Measurements from ENCODE around the gene MYO18A.
"Not testable (repeated sequence)": the region's sequence is repeated elsewhere in the genome, so short reads cannot be mapped to it uniquely, and the experiment has no call there.

Gene MYO18A

DNA sequence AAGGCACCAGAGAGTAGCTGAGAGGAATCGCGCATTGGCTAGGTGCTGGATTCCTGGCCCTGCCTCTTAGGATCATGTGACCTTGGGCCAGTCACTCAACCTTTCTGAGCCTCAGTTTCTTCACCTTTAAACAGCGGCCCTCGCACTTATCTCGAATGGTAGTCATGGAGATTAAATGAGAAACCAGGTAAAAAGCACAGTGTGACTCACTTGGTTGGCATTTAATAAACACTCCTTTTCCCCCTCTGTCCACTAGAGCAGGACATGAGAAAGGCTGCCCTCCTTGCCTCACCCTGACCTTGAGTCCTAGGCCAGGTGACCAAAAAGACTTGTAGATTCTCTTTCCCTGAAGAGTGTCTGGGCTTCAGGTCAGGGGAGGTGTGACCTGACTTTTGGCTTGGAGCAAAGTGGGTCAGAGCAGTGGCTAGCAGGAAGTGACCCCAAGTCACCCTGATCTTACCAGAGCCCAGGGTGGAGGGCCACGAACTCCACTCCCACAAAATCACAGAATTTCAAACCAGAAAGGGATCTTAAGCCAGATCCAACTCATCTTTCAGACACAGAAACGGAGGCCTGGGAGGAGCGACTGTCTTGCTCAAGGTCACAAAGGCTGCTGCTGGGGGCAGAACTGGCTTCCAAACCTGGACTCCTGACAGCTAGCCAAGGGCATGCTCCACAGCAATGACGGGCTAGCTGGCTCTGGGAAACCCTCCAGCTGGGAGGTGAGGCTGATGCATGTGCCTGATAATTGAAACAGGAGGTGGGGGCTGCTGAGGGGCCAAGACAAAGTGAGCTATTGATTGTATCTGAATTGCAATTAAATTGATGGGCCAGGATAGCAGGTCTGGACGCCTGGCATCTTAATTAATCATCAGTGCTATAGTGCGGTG lies 72.0 kb downstream of the MYO18A start:
- no peak for DNase-seq (ENCODE audit: low read depth)

DNA sequence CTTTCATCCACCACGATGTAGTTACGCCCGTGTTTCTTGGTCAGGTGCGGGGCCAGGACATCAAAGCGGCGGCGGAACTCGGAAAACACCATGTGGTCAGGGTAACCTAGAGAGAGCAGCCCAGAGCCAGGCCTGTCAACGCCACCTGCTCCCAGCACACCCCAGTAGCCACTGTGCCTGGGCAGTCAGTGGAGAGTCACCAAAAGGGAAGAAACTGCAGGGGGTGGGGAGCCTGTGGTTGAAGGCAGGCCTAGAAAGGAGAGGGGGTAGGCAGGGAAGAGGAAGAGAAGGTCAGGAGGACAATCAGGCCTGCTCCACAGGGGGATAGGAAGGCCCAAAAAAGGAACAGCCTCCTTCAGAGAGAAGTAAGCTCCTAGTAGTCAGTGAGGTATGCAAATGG lies 73.1 kb downstream of the MYO18A start:
- DNase-seq (ENCODE audit: low read depth), result no peak

DNA sequence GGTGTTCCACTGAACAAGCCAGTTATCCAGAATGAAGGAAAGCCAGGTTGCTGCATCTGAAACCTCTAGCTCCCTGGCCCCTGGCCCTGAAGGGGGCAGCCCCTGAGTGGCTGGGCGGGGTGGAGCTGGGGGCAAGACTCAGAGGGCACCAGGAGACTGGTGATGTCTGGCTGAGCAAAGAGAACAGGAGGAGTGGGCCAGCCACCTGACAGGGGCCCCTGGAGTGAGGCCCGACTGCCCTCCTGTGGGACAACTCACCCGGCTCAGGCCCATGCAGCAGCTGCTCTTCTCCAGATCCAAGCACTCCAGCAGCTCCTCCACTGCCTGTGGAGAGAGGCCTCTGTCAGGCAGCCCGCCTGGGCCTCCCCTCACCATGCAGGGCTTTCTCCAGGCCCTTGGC lies 76.9 kb downstream of the MYO18A start:
- DNase-seq (ENCODE audit: low read depth), result no peak

DNA sequence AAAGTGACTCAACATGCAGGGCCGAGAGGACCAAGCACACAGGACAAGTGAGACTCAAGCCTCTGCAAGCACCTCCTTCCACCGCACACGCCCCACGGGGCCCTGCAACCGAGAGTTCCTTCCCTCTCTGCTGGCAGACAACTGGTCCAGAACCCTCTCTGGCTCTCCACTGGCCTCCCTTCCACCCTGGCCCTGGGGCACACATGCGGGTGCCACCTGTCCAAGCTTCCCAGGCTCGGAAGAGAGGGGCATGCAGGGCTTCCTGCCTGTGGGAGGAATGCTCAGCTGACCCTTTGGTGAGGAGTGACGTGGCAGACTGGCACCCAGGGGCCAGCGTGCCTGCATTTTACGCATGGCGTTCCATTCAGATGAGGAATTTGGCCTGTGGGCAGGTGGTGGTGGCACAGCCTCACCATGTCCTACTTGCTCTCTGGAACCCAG lies 77.4 kb downstream of the MYO18A start:
- no peak for DNase-seq (ENCODE audit: low read depth)

DNA sequence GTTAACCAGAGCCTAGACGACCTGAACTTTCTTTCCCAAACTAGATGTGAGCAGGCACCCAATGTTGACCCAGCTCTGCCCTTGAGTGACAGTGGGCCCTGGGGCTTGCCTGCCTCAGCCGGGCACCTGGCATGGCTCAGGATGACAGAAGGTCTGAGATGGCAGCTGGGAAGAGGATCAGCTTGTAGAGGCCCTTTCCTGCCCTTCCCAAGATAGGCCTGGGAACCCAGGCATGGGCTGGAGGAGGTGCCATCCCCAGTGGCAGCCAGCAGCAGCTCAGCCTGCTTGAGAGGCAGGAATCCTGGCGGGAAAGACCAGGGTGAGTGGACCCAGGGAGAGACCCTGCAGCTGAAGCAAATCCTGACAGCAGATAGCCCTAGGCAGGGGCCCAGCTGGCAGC lies 78.2 kb downstream of the MYO18A start:
- DNase-seq (ENCODE audit: low read depth), result no peak

DNA sequence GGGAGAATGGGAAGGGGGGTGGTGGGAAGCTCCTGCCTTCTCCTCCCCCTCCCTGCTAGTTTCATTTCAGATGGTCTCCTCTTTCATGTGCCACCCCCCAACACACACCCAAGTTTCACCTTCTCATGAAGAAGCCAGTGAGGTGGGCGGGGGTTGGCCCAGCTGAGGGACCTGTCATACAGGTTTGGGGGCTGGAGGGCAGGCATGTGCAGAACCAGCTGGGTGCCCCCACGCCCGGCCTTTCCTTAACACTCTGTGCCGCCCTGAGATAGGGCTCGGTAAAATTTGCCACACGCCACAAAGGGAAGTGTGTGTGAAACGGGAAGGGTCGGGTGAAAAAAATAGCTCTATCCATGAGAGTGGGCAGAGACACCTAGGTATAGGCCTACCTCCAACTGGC lies 79.9 kb downstream of the MYO18A start:
- DNase-seq (ENCODE audit: low read depth), result no peak

DNA sequence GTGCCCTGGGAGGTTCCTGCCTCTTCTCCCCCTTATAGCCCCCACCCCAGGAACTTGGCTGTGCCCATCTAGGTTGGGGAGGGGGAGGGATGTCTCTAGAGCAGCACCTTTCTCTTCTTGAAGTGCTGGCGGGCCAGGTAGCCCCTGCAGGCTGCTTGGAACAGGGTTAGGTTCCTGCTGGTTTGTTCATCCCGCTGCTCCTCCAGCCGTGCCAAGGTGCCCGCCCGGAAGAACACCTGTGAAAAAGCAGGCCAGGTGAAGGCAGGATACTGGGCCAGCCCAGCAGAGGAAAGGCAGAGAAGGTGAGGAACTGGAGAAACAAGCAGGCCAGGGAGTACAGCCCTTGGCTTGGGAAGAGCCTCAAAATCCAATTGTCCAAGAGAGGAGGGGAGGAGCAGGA lies 80.7 kb downstream of the MYO18A start:
- no peak for DNase-seq (ENCODE audit: low read depth)

DNA sequence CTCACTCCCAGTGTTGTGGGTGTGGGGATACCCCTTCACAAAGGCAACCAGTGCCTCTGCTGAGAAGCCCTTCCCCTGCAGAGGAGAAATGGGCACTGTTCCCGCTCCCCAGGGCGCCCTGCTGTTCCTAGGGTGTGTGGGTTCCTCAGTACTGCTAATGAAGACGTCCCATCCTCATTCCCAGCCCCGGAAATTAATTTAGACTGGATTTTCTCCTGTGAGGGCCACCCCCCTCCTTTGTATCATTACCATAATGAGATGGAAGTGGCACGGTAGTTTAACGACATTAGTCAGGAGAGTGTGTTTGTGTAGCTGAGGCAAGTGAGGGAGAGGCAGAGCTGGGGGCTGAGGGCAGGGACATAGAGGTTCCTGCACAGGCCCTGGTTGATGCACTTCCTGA lies 84.1 kb downstream of the MYO18A start:
- DNase-seq (ENCODE audit: low read depth), result no peak

DNA sequence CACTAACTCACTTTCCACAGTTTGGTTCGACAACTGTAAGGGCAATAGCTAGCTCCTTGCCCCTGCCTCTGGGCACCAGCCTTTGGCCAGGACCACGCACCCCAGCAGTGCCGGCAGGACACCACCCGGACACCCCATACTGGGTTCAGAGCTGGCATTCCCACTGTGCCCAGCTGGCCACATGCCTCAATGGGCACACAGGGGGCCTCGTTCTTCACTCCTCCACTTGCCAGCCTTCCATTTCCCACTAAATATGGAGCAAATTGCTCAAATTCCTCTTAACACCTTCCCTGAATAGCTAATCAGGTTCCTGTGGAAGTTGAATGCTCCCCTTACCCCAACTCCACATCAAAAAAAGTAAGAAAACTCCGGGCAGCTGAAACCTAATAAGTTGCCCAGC lies 84.8 kb downstream of the MYO18A start:
- no peak for DNase-seq (ENCODE audit: low read depth)

DNA sequence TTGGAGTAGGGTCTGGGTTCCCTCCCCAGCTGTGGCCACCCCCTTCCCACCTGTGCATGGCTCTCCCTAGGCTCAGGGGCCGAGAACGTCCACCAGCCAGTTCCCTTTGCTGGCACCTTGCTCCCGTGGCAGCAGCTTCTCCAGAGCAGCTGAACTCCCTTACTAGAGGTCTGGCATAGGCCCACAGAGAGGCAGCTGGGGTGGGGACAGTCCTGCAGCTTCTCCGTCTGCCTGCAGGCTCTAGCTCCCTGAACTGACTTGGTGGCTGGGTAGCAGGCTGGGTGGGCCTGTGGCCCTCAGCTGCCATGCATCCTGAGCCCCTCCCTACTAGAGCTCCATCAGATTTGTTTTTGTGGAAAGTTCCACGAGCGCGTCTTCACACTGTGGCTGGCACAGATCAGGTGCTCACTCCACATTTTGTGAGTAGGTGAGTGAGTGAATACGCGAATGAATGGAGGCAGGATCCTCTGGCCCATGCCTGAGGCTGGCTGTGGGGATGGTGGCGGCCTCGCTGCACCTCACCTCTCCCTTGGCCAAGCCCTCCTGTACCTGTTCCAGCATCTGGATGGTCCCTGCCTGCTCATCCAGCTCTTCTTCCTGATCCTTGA lies 86.0 kb downstream of the MYO18A start:
- no peak for DNase-seq (ENCODE audit: low read depth)

DNA sequence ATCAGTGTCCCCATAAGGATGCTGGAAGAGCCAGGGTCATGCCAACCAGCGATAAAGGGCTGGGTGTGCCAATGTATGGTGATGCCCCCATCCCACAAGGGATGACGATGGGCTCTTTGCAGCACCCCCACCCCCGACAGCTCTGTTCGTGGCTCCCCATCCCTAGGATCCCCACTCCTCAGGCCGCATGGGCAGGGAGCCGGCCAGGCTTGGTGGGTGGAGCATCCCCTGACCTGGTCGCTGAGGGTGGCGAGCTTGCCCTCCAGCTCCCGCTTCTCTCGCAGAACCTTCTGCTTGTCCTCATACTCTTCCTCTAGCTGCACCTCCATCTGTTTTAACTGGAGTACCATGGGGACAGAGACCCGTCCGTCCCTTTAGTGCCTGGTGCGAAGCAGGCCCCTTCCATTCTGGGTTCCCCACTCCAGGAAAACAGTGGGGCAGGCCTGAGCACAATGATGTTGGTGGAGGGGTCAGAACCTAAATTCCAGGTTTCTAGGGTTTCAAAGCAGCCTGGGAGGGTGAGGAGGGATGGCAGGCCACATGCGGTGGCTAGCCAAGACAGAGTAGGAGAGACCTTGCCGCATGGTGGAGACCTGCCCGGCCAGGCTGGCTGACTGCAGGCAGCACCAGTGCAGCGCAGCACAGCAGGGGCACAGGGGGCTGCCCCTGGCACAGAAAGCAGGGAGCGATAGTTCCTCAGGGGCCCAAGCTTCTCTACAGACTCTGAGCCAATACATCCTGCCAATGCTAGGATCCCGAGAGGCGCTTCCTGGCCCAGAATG lies 86.9 kb downstream of the MYO18A start:
- DNase-seq (ENCODE audit: low read depth), result no peak

DNA sequence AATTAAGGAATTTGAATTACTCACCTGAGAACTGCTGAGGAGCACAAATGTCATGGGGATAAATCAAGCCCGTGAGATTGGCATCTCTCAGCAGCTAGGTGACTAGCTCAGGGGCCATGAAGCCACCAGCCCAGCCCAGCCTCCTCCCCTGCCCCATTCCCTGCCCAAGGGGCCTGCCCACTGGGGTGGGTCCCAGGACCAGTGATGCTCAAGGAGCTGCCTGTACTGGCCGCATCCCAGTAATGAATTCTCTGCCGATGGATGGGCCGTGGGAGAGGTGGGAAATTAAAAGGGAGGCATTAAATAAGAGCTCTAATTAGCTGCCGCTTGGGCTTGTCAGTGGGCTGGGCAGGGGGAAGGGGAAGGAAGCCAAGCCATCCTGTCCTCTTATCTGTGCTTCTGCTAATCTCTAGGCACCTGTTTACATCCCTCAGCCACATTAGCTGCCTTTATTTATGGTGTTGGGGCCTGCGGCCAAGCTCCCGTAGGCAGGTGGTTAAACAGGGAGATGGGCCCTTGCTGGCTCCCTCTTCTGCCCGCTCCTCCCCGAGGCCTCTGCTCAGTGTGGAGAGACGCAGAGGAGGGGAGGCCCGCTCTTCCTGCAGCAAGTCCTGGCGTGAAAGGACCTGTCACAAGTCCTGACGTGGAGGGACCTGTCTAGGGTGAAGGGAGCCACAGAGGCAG lies 88.5 kb downstream of the MYO18A start:
- no peak for DNase-seq (ENCODE audit: low read depth)

DNA sequence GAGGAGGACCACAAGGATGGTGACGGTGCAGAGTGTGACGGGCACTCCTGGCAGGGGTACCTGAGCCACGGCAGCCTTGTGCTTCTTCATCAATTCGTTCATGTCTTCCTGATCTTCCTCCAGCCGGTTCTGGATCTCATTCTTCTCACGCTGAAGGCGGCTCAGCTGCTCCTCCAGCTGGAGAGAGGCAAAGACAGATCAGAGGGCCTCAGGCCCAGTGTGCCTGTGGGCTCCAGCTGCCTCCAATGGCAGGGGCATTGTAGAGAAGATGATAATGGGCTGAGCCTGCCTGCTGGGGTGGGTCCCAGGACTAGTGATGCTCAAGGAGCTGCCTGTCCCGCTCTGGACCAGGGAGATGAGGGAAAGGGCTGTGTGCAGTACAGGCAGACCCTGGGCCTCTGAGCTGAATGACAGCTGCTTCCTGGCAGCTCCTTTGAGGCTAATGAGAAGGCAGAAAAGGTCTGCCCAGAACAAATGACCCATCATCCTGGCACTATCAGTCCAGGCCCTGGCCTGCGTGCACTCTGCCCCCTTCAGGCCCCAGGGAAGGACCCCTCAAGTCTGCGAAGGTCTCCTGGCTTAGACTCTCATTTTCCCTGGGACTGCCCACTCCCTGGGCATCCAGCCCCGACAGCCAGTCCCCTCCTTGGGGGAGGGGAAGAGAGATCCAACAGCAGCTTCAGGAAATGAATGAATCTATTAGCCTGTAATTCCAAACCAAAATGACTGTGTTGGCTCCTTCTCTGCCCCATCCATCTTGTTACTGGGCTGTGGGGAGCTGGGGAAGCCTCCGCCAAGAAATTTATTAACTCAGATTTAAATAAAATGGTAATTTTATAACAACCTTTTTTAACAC lies 89.2 kb downstream of the MYO18A start:
- DNase-seq (ENCODE audit: low read depth), result no peak

DNA sequence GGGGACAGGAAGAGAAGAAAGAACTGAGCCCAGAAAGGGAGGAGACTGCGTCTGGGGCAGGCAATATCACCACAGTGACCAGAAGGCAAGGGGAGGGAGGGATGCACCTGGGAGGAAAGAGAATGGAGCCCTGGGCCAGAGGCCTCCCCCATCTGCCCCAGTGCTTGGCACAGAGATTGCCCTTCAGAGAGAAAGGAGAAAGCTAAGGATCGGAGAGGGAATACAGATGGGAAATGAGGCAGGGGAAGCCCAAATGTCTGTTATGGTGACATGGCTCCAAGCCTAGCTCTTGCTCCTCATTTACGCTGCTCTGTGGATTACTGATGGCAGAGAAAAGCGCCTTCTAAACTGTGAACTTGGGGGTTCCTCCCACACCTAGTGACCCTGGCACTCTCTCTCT lies 90.1 kb downstream of the MYO18A start:
- DNase-seq (ENCODE audit: low read depth), result no peak

DNA sequence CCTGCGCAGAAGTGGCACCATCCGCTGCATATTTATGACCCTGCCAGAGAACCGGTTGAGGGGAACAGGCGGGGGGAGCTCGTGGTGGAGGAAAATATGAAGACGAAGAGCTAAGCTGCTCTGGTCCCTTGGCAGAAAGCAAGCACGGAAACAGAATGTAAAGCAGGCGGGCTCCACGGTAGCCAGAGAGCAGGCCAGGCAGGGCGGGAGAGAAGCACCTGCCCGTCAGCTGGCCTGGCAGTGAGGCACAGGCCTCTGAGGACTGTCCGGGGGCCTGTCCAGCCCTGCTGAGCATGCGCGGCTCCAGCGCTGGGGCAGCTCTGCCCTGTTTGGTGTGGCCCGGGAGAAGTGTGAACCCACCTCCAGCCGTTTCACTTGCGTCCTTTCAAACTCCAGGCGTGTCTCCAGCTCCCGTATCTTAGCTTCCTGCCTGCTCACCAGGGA lies 90.6 kb downstream of the MYO18A start:
- no peak for DNase-seq (ENCODE audit: low read depth)

DNA sequence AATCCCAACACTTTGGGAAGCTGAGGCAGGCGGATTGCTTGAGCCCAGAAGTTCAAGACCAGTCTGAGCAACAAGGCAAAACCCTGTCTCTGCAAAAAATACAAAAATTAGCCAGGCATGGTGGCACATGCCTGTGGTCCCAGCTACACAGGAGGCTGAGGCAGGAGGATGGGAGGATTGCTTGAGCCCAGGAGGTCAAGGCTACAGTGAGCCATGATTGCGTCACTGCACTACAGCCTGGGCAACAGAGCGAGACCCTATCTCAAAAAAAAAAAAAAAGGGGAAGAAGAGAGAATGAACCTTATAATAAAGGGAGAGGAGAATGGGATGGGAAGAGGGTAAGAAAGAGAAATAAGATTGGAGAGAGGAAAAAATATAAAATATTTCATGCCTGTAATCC lies 91.4 kb downstream of the MYO18A start:
- DNase-seq (ENCODE audit: low read depth), result not testable (repeated sequence)

DNA sequence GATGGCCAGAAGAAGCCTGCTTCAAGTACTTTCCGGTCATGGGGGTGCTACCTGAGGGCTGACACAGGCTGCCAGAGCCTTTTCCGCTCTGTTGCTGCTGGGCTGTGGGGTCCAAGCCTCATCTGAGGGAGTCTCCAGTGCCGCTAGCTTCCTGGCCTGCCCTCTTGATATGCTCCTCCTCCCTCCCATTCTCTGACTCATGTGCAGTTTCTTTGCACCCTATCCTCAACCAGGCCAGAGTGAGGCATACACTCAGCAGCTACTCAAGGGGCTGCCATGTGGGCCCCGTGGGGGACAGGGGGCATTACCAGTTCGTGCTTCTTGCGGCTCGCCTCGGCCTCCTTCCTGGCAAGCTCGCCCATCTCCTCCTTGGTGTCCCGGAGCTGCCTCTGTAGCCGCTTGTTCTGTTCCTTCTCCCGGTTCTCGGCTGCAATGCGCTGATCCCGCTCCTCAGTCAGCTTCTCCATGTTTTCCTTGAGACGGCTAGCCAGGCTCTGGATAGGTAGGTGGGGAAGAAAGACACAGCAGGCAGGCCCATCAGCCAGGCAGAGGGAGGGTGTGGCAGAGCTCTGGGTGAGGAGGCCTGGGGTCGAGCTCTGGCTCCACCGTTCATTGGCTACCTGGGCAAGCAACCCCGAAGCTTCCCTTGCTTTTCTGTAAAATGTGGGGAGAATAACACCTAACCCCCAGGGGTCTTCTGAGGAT lies 93.4 kb downstream of the MYO18A start:
- no peak for DNase-seq (ENCODE audit: low read depth)

DNA sequence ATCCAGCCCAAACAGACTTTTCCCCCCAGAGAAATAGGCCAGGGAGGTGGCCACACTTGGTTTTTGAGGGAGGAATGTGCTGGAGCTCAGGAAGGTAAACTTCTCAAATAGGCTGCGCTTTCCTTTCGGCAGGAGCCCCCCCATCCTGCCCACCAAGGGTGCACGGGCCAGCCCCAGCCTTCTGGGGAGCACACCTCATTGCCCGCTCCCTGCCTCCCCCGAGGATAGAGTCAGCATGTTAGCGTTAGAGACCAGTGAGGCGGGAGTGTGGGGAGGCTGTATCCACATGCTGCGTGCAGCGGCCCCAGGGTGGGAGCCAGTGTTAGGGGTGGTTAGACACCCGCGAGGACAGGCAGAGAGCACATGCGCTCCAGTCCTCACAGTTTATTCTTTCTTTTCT lies 95.0 kb downstream of the MYO18A start:
- DNase-seq (ENCODE audit: low read depth), result no peak

DNA sequence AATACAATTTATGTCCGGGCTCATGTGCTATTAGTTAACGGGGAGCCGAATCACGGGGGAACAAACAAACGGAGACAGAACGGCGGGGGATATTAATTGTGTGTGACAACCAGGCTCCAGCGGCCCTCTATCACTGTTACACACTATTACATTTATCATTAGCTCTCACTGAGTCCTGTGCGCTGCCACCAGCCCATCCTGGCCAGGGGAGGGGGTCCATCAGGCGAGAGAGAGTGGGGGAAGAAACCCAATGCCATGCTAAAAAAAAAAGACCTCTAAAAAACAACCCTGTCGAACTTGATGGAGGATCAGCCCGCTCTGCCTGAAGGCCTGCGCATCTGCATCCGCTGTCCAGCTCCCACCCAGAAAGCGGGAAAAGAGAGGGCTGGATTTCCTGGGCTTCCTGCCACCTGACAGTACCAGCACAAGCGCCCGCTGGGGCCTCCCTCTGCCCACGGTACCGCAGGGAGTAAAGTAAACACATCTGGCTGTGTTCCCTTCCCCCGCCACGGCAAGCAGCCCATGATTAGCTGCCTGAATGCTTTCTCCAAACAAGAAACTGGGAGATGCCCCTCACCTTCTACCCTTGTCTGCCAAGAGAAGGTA lies 95.6 kb downstream of the MYO18A start:
- DNase-seq (ENCODE audit: low read depth), result no peak

DNA sequence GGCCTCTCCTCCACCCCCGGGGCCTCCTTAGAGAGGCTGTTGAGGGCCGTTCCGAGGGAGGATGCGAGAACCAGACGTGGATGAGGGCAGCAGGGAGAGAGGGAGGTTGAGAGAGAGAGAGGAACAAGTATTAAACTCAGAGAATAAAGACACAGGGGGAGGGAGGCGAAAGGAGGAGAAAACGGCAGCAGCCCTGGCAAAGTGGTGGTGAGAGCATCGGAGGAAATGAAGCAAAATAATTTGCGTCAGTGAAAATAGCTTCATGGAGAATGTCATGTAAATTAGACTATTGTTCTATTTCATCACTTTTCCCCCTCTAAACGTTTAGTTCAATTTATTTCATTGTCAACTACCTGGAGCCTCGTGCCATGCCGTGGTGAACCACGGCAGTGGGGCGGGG lies 99.2 kb downstream of the MYO18A start:
- DNase-seq (ENCODE audit: low read depth), result no peak
